Smooth muscle cell (in vitro differentiated cells): ENCODE measurements around the gene BCL11A. TPM values are rescaled to one million over a fixed set of nuclear protein-coding genes. Genes with fewer than 3 reads are reported as not detected.

Experiments used
- DNase-seq: peaks from one replicate; lab custom pipeline; 2025; ENCODE audit not compliant: unreplicated experiment; lab: John Stamatoyannopoulos, UW
- H2AFZ ChIP-seq: fragments of 200-600 bp; sonication (generic); 2 replicates; pipeline ENCODE4 v1.6.0; 2016; ENCODE audit warnings: antibody characterized with exemption, low read depth, mild to moderate bottlenecking
- H3F3A ChIP-seq: fragments of 200-600 bp; sonication (generic); 2 replicates; pipeline ENCODE4 v1.6.0; 2017; ENCODE audit warnings: antibody characterized with exemption, low read depth
- H3K27ac ChIP-seq: fragments of 200-600 bp; sonication (generic); 2 replicates; pipeline ENCODE4 v1.5.1; 2016; ENCODE audit warnings: low read depth, mild to moderate bottlenecking
- H3K27me3 ChIP-seq: fragments of 200-600 bp; sonication (generic); 2 replicates; pipeline ENCODE4 v1.6.1; 2016; ENCODE audit warnings: low read depth, mild to moderate bottlenecking
- H3K36me3 ChIP-seq: fragments of 200-600 bp; sonication (generic); 2 replicates; pipeline ENCODE4 v1.5.1; 2016; ENCODE audit warnings: low read depth
- H3K4me1 ChIP-seq: fragments of 200-600 bp; sonication (generic); 2 replicates; pipeline ENCODE4 v1.5.1; 2016; ENCODE audit warnings: low read depth
- H3K4me2 ChIP-seq: fragments of 200-600 bp; sonication (generic); 2 replicates; pipeline ENCODE4 v1.6.0; 2016; ENCODE audit warnings: mild to moderate bottlenecking
- H3K4me3 ChIP-seq: fragments of 200-600 bp; sonication (generic); 2 replicates; pipeline ENCODE4 v1.5.1; 2016; ENCODE audit warnings: mild to moderate bottlenecking
- H3K79me2 ChIP-seq: fragments of 200-600 bp; sonication (generic); 2 replicates; pipeline ENCODE4 v1.6.0; 2016; ENCODE audit warnings: low read depth, mild to moderate bottlenecking
- H3K9ac ChIP-seq: fragments of 200-600 bp; sonication (generic); 2 replicates; pipeline ENCODE4 v1.6.0; 2016; ENCODE audit warnings: low read depth
- H3K9me3 ChIP-seq: fragments of 200-600 bp; sonication (generic); replicated peaks from 2 replicates; pipeline ENCODE4 v1.5.1; 2016; ENCODE audit warnings: low read depth
- H4K20me1 ChIP-seq: fragments of 200-600 bp; sonication (generic); 2 replicates; pipeline ENCODE4 v1.6.0; 2016; ENCODE audit warnings: low read depth
- CTCF ChIP-seq: fragments of 200-600 bp; sonication (generic); IDR thresholded peaks from 2 replicates; pipeline ENCODE4 v1.5.1; 2017; ENCODE audit warnings: borderline replicate concordance, mild to moderate bottlenecking, antibody characterized with exemption; ENCODE audit not compliant: insufficient read depth, poor library complexity, severe bottlenecking
- WGBS: methylation state at CpG from one replicate; pipeline ENCODE4 v1.1.7; 2016; ENCODE audit warnings: low lambda C conversion rate; 5-methylcytosine and 5-hydroxymethylcytosine counted together
- polyA plus RNA-seq: library from polyadenylated mRNA; unstranded; fragments of >200 nt; fragmentation: Nextera tagmentation; extraction: Ambion mirVana; gene quantifications from 2 replicates; pipeline ENCODE4 v1.2.1, GENCODE V29; 2016
- total RNA-seq: library from RNA; depleted of rRNA; stranded (reverse); fragments of >200 nt; gene quantifications from 2 replicates; pipeline ENCODE4 v1.2.3, GENCODE V29; 2014

BCL11A gene
- total and polyA plus RNA-seq, 2 experiments from 2014 or later = 15.8 to 20.0 TPM

DNA sequence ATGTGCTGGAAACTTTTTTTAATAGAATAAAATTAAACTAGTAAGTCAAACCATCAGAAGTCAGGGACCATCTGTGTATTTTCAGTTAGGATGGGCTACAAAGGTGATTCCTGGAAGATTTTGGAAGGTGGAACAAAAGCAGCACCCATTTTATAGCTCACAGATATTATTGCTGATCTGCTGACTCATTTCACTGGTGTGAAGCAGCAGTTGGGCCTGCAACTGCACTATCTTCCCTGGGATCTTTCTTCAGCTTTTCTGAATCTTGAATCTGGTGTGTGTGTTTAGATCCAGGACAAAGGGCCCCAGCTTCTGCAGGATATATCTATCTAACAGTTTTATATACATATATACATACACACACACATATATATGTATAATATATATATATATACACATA is 35.6 kb upstream of the BCL11A start:
- no peaks in the 10 kb centered on the region for H4K20me1 ChIP-seq
- TF ChIP-seq CTCF = no peak
- no peak overlapping the region for H3K4me2 ChIP-seq
- H3F3A ChIP-seq = no peaks in the 10 kb centered on the region
- no peaks in the 10 kb centered on the region for H3K4me1 ChIP-seq
- no peak overlapping the region for H3K9ac ChIP-seq
- DNase-seq = no peak
- no peaks in the 10 kb centered on the region for H3K9me3 ChIP-seq
- no peaks in the 10 kb centered on the region for H3K27me3 ChIP-seq
- H3K27ac ChIP-seq = no peak overlapping the region
- H3K4me3 ChIP-seq = no peak overlapping the region
- no peaks in the 10 kb centered on the region for H3K36me3 ChIP-seq
- H3K79me2 ChIP-seq = no peaks in the 10 kb centered on the region
- no peak overlapping the region for H2AFZ ChIP-seq

DNA sequence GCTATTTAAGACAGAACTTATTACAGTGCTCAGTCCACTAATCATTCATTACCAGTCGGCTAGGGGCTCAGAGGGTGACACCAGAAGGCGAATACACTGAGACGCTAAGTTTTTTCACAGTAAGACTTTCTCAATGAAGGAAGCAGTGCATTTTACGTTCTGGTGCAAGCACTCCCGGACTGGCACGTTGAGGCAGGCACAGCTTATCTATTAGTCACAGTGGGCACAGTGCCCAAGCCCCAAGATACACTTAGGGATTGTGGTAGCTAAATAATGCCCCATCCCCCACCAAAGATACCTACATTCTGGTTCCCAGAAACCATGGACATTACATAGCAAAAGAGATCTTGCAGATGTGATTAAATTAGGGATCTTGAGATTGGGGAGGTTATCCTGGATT is 32.6 kb upstream of the BCL11A start:
- Histone ChIP-seq H3K4me1 (no peaks in the 10 kb centered on the region), H3K27ac (no peak overlapping the region), H4K20me1 (no peaks in the 10 kb centered on the region), H3F3A (no peaks in the 10 kb centered on the region), H3K4me2 (no peak overlapping the region), H2AFZ (no peak overlapping the region), H3K4me3 (no peak overlapping the region), H3K36me3 (no peaks in the 10 kb centered on the region), H3K79me2 (no peaks in the 10 kb centered on the region), H3K27me3 (no peaks in the 10 kb centered on the region), H3K9ac (no peak overlapping the region), H3K9me3 (no peaks in the 10 kb centered on the region)
- DNase-seq = no peak
- no peak for TF ChIP-seq CTCF
- WGBS = 56% methylated on average over 6 of the region's 6 CpGs

- Histone ChIP-seq H4K20me1 (no peaks in the 10 kb centered on the region), H3K4me1 (no peaks in the 10 kb centered on the region), H3K36me3 (no peaks in the 10 kb centered on the region), H3K4me3 (no peak overlapping the region), H3K27me3 (no peaks in the 10 kb centered on the region), H3K9me3 (no peaks in the 10 kb centered on the region), H3K9ac (no peak overlapping the region), H3K27ac (no peak overlapping the region), H2AFZ (no peak overlapping the region), H3F3A (no peaks in the 10 kb centered on the region), H3K4me2 (no peak overlapping the region), H3K79me2 (no peaks in the 10 kb centered on the region)
- no peak for TF ChIP-seq CTCF
- 97% methylated on average over 25 of the region's 25 CpGs for WGBS
- no peak for DNase-seq
These were observed 31.8 kb upstream of the BCL11A start for GRCh38 chr2:60585276-60585675.

DNA sequence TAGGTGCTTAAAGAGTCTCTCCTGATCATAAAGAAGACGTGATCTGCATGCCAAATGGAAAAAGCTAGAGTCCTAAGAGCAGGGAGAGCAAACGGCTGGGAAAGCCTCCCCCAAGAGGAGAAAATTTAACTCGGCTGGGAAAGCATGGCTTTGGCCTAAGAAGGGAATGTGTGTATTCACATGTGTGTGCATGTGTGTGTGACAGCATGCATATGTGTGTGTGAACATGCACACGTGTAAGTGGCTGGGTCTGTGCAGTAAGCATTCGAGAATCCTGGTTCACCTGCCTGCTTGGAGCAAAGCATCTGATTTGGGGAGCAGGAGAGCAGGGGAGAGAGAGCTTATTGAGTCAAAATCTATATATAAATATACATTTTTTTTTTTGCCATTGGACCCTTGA is 30.1 kb upstream of the BCL11A start:
- H3K4me1 ChIP-seq = no peaks in the 10 kb centered on the region
- no peaks in the 10 kb centered on the region for H4K20me1 ChIP-seq
- no peak overlapping the region for H3K4me3 ChIP-seq
- no peaks in the 10 kb centered on the region for H3K79me2 ChIP-seq
- no peak overlapping the region for H2AFZ ChIP-seq
- H3K27ac ChIP-seq = no peak overlapping the region
- H3F3A ChIP-seq = no peaks in the 10 kb centered on the region
- TF ChIP-seq CTCF = no peak
- no peaks in the 10 kb centered on the region for H3K36me3 ChIP-seq
- DNase-seq = no peak
- no peaks in the 10 kb centered on the region for H3K9me3 ChIP-seq
- H3K9ac ChIP-seq = no peak overlapping the region
- H3K27me3 ChIP-seq = no peaks in the 10 kb centered on the region
- no peak overlapping the region for H3K4me2 ChIP-seq
- 71% methylated on average over 5 of the region's 5 CpGs for WGBS
